Measurements from ENCODE around the gene BCAS1. TPM values are rescaled to one million over a fixed set of nuclear protein-coding genes. Genes with fewer than 3 reads are reported as not detected.

The BCAS1 gene
- total and polyA plus RNA-seq, 10 of the 15 experiments (the other 5 are each of a cell fraction or from before 2014, with no cell fraction given) = 0.21 to 1.4 (median 0.55) TPM

DNA sequence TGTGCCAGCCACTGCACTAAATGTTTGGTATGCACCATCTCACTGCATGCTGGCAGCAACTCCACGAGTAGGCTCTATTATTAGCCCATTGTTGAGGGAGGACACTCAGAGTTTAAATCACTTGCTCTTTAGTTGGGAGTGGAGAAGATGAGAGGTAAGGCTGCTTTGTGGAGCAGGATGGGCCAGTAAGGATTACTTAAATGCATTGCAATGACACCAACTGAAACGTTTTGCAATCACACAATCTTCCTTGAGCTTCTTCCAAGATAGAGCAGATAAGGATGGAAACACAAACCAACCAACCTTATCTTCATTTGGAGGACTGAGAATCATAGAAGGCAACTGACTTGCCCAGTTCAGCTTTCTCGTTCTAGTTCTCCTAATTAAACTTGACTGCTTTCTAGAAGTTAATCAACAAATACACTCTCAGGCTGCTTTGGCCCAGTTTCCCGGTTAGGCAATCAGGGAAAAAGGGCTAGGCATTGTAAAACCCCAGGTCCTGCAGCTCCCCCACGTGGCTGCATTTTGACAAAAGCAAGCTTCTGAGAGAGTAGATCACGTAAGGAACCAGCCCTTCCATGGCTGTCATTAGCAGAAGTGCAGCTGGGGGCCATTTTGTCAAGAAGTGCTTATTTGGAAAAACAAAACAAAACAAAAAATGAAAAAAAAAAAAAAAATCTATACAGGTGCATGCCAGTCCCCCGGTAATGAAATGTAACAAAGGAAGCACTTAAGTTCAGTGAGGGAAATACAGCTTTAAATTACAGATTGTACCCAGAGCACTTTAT is 130.6 kb downstream of the BCAS1 start (continued):
- no peak for TF ChIP-seq EZH2 (IDR thresholded peaks at IDR 0.05; ENCODE audit: borderline replicate concordance, control insufficient read depth, low read depth, low read length)
- TF ChIP-seq RBBP5 (conservative IDR thresholded peaks at IDR 0.05) = no peak
- peak; percentile 83; the same call in 1 of the 2 replicates for TF ChIP-seq CBX5 (IDR thresholded peaks at IDR 0.05; ENCODE audit: low read depth)
- no peak for TF ChIP-seq SUPT20H (IDR thresholded peaks at IDR 0.05; ENCODE audit: borderline replicate concordance, control insufficient read depth, low read depth, low read length)
- TF ChIP-seq POLR2AphosphoS2 (IDR thresholded peaks at IDR 0.05; ENCODE audit: low read depth, low read length) = no peak
- TF ChIP-seq, protein P1, sequence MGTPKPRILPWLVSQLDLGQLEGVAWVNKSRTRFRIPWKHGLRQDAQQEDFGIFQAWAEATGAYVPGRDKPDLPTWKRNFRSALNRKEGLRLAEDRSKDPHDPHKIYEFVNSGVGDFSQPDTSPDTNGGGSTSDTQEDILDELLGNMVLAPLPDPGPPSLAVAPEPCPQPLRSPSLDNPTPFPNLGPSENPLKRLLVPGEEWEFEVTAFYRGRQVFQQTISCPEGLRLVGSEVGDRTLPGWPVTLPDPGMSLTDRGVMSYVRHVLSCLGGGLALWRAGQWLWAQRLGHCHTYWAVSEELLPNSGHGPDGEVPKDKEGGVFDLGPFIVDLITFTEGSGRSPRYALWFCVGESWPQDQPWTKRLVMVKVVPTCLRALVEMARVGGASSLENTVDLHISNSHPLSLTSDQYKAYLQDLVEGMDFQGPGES (IDR thresholded peaks at IDR 0.05) = no peak
- TF ChIP-seq IRF5 (IDR thresholded peaks at IDR 0.05; ENCODE audit: borderline replicate concordance) = no peak
- TF ChIP-seq IKZF1 (conservative IDR thresholded peaks at IDR 0.05) = peak; percentile 65
- no peak for TF ChIP-seq ZNF207 (IDR thresholded peaks at IDR 0.05; ENCODE audit: borderline replicate concordance)
- TF ChIP-seq, protein P2, sequence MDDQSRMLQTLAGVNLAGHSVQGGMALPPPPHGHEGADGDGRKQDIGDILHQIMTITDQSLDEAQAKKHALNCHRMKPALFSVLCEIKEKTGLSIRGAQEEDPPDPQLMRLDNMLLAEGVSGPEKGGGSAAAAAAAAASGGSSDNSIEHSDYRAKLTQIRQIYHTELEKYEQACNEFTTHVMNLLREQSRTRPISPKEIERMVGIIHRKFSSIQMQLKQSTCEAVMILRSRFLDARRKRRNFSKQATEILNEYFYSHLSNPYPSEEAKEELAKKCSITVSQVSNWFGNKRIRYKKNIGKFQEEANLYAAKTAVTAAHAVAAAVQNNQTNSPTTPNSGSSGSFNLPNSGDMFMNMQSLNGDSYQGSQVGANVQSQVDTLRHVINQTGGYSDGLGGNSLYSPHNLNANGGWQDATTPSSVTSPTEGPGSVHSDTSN (IDR thresholded peaks at IDR 0.05; ENCODE audit: insufficient replicate concordance, low read depth, low read length) = peak; percentile 36
- TF ChIP-seq JUND (IDR thresholded peaks at IDR 0.05; ENCODE audit: low read depth, low read length) = no peak
- no peak for TF ChIP-seq RELA (IDR thresholded peaks at IDR 0.05; ENCODE audit: borderline replicate concordance, partially characterized antibody)
- no peak for TF ChIP-seq TCF3 (IDR thresholded peaks at IDR 0.05; ENCODE audit: borderline replicate concordance, insufficient read depth, low read depth, low read length)
- TF ChIP-seq STAT1 (conservative IDR thresholded peaks at IDR 0.05) = no peak
- TF ChIP-seq PAX5 (IDR thresholded peaks at IDR 0.05; ENCODE audit: borderline replicate concordance, low read depth, low read length) = no peak
- 0 out of 2 replicates have a peak, but pooled peaks have one; percentile 10 for TF ChIP-seq TCF7 (IDR thresholded peaks at IDR 0.05; ENCODE audit: borderline replicate concordance)
- no peak for TF ChIP-seq LARP7 (IDR thresholded peaks at IDR 0.05)
- TF ChIP-seq RAD21 (IDR thresholded peaks at IDR 0.05; ENCODE audit: insufficient read depth, low read depth, low read length) = peak; percentile 98
- TF ChIP-seq, protein P3, sequence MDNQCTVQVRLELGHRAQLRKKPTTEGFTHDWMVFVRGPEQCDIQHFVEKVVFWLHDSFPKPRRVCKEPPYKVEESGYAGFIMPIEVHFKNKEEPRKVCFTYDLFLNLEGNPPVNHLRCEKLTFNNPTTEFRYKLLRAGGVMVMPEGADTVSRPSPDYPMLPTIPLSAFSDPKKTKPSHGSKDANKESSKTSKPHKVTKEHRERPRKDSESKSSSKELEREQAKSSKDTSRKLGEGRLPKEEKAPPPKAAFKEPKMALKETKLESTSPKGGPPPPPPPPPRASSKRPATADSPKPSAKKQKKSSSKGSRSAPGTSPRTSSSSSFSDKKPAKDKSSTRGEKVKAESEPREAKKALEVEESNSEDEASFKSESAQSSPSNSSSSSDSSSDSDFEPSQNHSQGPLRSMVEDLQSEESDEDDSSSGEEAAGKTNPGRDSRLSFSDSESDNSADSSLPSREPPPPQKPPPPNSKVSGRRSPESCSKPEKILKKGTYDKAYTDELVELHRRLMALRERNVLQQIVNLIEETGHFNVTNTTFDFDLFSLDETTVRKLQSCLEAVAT (IDR thresholded peaks at IDR 0.05) = peak; percentile 85
- peak; percentile 27; the same call in 1 of the 2 replicates for TF ChIP-seq MTA3 (IDR thresholded peaks at IDR 0.05; ENCODE audit: borderline replicate concordance, low read length)
